ENCODE results near the gene CHERP. TPM values are rescaled to one million over a fixed set of nuclear protein-coding genes. Genes with fewer than 3 reads are reported as not detected.
A peak's percentile ranks its signal among the peaks of the same experiment; 100 is the strongest.

Gene CHERP
- total and polyA plus RNA-seq, 2 of the 8 experiments (the other 6 are each of a cell fraction or from before 2014, with no cell fraction given), result 13.9 to 73.7 TPM

DNA sequence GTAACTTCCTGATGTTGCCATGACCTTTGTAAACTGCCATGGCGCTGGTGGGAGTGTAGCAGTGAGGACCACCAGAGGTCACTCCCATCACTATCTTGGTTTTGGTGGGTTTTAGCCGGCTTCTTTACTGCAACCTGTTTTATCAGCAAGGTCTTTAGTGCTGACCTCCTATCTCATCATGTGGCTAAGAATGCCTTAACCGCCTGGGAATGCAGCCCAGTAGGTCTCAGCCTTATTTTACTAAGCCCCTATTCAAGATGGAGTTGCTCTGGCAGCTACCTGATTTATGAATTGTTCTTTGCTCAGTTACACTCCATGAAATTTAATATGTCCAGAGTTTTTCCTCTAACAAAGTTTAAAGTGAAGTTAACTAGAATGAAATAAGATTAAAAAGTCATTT lies 65.8 kb downstream of the CHERP start:
- Histone ChIP-seq H4K5ac (ENCODE audit: insufficient read length, low read depth, low read length) (no peak overlapping the region), H3K79me1 (ENCODE audit: low read depth, low read length) (no peaks in the 10 kb centered on the region), H2BK20ac (ENCODE audit: low read length) (no peak overlapping the region), H3K79me2 (ENCODE audit: control insufficient read depth in 1 of 2, insufficient read depth in 2 of 2, low read length in 2 of 2) (no peaks in the 10 kb centered on the region), H2BK5ac (ENCODE audit: low read depth, low read length) (no peak overlapping the region), H2BK15ac (ENCODE audit: low read length) (no peak overlapping the region), H2AK5ac (ENCODE audit: low read depth, low read length) (no peak overlapping the region), H3K18ac (ENCODE audit: extremely low read depth, low read length) (no peak overlapping the region), H3K4me3 (ENCODE audit: extremely low read depth in 1 of 4, insufficient read depth in 2 of 4, low read depth in 3 of 4, low read length in 4 of 4) (no peak overlapping the region), H3K9ac (replicated peaks in 1 of 4; ENCODE audit: extremely low read depth in 1 of 4, low read depth in 3 of 4, low read length in 3 of 4) (no peak overlapping the region), H3K56ac (replicated peaks; ENCODE audit: insufficient read length, low read depth, low read length) (no peak overlapping the region), H3K23ac (ENCODE audit: insufficient read length) (no peak overlapping the region), H2BK120ac (replicated peaks; ENCODE audit: low read depth, low read length) (no peak overlapping the region), H3K27me3 (replicated peaks in 1 of 4; ENCODE audit: control insufficient read depth in 3 of 4, extremely low read depth in 1 of 4, insufficient read depth in 3 of 4, low read length in 3 of 4) (no peaks in the 10 kb centered on the region), H4K91ac (replicated peaks; ENCODE audit: insufficient read length, low read length) (no peak overlapping the region), H4K8ac (ENCODE audit: extremely low read depth, insufficient read depth, low read length) (no peak overlapping the region), H3K14ac (ENCODE audit: insufficient read length) (no peak overlapping the region), H3K4me2 (ENCODE audit: insufficient read depth in 1 of 2, low read depth in 2 of 2, low read length in 2 of 2) (no peak overlapping the region), H3K36me3 (ENCODE audit: control insufficient read depth in 2 of 4, insufficient read depth in 4 of 4, low read length in 3 of 4) (no peaks in the 10 kb centered on the region), H3K23me2 (ENCODE audit: low read depth, low read length) (peaks cover 4% of the 10 kb centered on the region; the same call in 1 of the 2 replicates), H4K20me1 (replicated peaks in 1 of 2; ENCODE audit: control insufficient read depth in 1 of 2, insufficient read depth in 2 of 2, low read length in 2 of 2) (no peaks in the 10 kb centered on the region), H2AFZ (ENCODE audit: low read length) (no peak overlapping the region), H3K9me3 (ENCODE audit: insufficient read depth in 2 of 2, low read depth in 1 of 2, low read length in 1 of 2) (peaks cover 0 to 5% of the 10 kb centered on the region in 2 experiments; a peak in 1 of 4 replicates), H3K4ac (replicated peaks; ENCODE audit: insufficient read length, low read depth, low read length) (no peak overlapping the region), H2BK12ac (ENCODE audit: low read depth, low read length) (no peak overlapping the region), H3K27ac (ENCODE audit: low read depth, low read length) (no peak overlapping the region), H3K4me1 (replicated peaks in 1 of 4; ENCODE audit: control insufficient read depth in 3 of 4, insufficient read depth in 4 of 4, low read length in 3 of 4) (no peaks in the 10 kb centered on the region)
- CTCF ChIA-PET (ENCODE audit: partially characterized antibody), result interaction anchor here (1.1 to 2.7 kb wide), 2 partner anchors 20 to 34 kb away, joined by 3 to 11 read pairs; partner anchors contain the start of genes C19orf44 and CALR3
- no peak for DNase-seq (ENCODE audit: low read depth in 1 of 2, low spot score in 2 of 2)
- POLR2A ChIA-PET (ENCODE audit: partially characterized antibody), result interaction anchor here (0.7 to 1.8 kb wide), 2 partner anchors 11 to 134 kb away, joined by 3 to 4 read pairs; no protein-coding TSS in a partner anchor
- FAIRE-seq, result no peak
- WGBS, 2 experiments (ENCODE audit: extremely low coverage in 1 of 2, insufficient coverage in 1 of 2, insufficient read length in 1 of 2, insufficient replicate concordance in 2 of 2, low coverage in 1 of 2, low lambda C conversion rate in 2 of 2, missing lambda C conversion rate in 1 of 2), result 88% methylated on average over 3 of the region's 3 CpGs; no CpG with 5 or more reads in 1 of the 2 experiments
- TF ChIP-seq ASH2L (IDR thresholded peaks at IDR 0.05; ENCODE audit: low read length) (no peak), CREB1 (IDR thresholded peaks at IDR 0.05) (no peak), JUN (IDR thresholded peaks at IDR 0.05; ENCODE audit: low read depth, low read length) (no peak), SIRT6 (IDR thresholded peaks at IDR 0.05; ENCODE audit: low read length) (no peak), GTF2F1 (IDR thresholded peaks at IDR 0.05; ENCODE audit: borderline replicate concordance, low read depth, low read length) (no peak), POU5F1 (IDR thresholded peaks at IDR 0.05; ENCODE audit: low read depth, low read length) (no peak)
- TF ChIP-seq, protein P1, sequence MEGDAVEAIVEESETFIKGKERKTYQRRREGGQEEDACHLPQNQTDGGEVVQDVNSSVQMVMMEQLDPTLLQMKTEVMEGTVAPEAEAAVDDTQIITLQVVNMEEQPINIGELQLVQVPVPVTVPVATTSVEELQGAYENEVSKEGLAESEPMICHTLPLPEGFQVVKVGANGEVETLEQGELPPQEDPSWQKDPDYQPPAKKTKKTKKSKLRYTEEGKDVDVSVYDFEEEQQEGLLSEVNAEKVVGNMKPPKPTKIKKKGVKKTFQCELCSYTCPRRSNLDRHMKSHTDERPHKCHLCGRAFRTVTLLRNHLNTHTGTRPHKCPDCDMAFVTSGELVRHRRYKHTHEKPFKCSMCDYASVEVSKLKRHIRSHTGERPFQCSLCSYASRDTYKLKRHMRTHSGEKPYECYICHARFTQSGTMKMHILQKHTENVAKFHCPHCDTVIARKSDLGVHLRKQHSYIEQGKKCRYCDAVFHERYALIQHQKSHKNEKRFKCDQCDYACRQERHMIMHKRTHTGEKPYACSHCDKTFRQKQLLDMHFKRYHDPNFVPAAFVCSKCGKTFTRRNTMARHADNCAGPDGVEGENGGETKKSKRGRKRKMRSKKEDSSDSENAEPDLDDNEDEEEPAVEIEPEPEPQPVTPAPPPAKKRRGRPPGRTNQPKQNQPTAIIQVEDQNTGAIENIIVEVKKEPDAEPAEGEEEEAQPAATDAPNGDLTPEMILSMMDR (IDR thresholded peaks at IDR 0.05; ENCODE audit: control extremely low read depth in 1 of 3, insufficient read depth in 1 of 3, low read depth in 1 of 3, low read length in 3 of 3), result peak in 1 of 3 experiments; percentile 3; a peak in 1 of 4 replicates

Data from H1 (cell line).